ENCODE measurements around the gene PMEL.

GRCh38 chr12:55915482-55915859 lies 50.4 kb downstream of the PMEL start:
- TF ChIP-seq MEF2D (tag; conservative IDR thresholded peaks at IDR 0.05; ENCODE audit: low read depth) (no peak), FOXO4 (CRISPR knock-in tag; IDR thresholded peaks at IDR 0.05) (no peak), ZBTB33 (CRISPR knock-in tag; IDR thresholded peaks at IDR 0.05) (no peak), PTBP1 (IDR thresholded peaks at IDR 0.05; ENCODE audit: low read depth, low read length) (no peak), ATF7 (IDR thresholded peaks at IDR 0.05) (no peak), ZBTB26 (CRISPR knock-in tag; IDR thresholded peaks at IDR 0.05) (no peak), JUND (IDR thresholded peaks at IDR 0.05; ENCODE audit: borderline replicate concordance, low read depth, low read length) (no peak), JUND (tag; IDR thresholded peaks at IDR 0.05; ENCODE audit: borderline replicate concordance, low read depth, low read length) (no peak), CAMTA2 (CRISPR knock-in tag; conservative IDR thresholded peaks at IDR 0.05) (no peak), ZNF232 (CRISPR knock-in tag; IDR thresholded peaks at IDR 0.05) (no peak), ZFP1 (CRISPR knock-in tag; IDR thresholded peaks at IDR 0.05) (no peak), FOXA1 (IDR thresholded peaks at IDR 0.05; ENCODE audit: borderline replicate concordance) (no peak), SOX6 (IDR thresholded peaks at IDR 0.05) (no peak), POLR2A (conservative IDR thresholded peaks at IDR 0.05) (no peak)
- TF ChIP-seq, protein P1, sequence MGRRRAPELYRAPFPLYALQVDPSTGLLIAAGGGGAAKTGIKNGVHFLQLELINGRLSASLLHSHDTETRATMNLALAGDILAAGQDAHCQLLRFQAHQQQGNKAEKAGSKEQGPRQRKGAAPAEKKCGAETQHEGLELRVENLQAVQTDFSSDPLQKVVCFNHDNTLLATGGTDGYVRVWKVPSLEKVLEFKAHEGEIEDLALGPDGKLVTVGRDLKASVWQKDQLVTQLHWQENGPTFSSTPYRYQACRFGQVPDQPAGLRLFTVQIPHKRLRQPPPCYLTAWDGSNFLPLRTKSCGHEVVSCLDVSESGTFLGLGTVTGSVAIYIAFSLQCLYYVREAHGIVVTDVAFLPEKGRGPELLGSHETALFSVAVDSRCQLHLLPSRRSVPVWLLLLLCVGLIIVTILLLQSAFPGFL (CRISPR knock-in tag; IDR thresholded peaks at IDR 0.05) = no peak
